Measurements from ENCODE around the gene PKM. TPM values are rescaled to one million over a fixed set of nuclear protein-coding genes. Genes with fewer than 3 reads are reported as not detected.

The PKM gene
- total RNA-seq, 1 donor from 2014 or later: 1,065 TPM

GRCh38 chr15:72237853-72238224, 6.8 kb upstream of the PKM start:
- ATAC-seq (ENCODE audit: poor library complexity): no peak
- intact Hi-C loops (cut with DNase I): no loop called here
- no peak for DNase-seq

GRCh38 chr15:72237029-72237852, 6.3 kb upstream of the PKM start:
- DNase-seq (peak; percentile 60), ATAC-seq (ENCODE audit: poor library complexity) (peak; percentile 77)

GRCh38 chr15:72236381-72237003, 5.5 kb upstream of the PKM start:
- ATAC-seq (ENCODE audit: poor library complexity): no peak
- intact Hi-C loops (cut with DNase I): no loop called here
- DNase-seq: no peak

More at GRCh38 chr15:72237029-72237852, 6.3 kb upstream of the PKM start:
- intact Hi-C loops (cut with DNase I): no loop called here

GRCh38 chr15:72235298-72235697, 4.3 kb upstream of the PKM start:
- ATAC-seq (ENCODE audit: poor library complexity): no peak
- intact Hi-C loops (cut with DNase I): no loop called here

GRCh38 chr15:72233769-72234168, 2.8 kb upstream of the PKM start:
- no peak for ATAC-seq (ENCODE audit: poor library complexity)
- DNase-seq: no peak
- intact Hi-C loops (cut with DNase I): no loop called here

More at GRCh38 chr15:72235298-72235697, 4.3 kb upstream of the PKM start:
- DNase-seq: no peak

- peak; percentile 51 for DNase-seq
- intact Hi-C loops (cut with DNase I): loop anchor here (2.0 kb wide), 1 partner anchor 29 kb away; no protein-coding TSS in a partner anchor
- ATAC-seq (ENCODE audit: poor library complexity): peak; percentile 11
These were observed 966 bp upstream of the PKM start for GRCh38 chr15:72231833-72232478.

GRCh38 chr15:72230197-72231065, 559 bp downstream of the PKM start:
- peak; percentile 82 for ATAC-seq (ENCODE audit: poor library complexity)
- intact Hi-C loops (cut with DNase I): loop anchor here (2.0 kb wide), 1 partner anchor 28 kb away; no protein-coding TSS in a partner anchor
- DNase-seq: peak; percentile 95

GRCh38 chr15:72229947-72230196, 1.1 kb downstream of the PKM start:
- intact Hi-C loops (cut with DNase I): loop anchor here (2.0 kb wide), 1 partner anchor 27 kb away; no protein-coding TSS in a partner anchor
- ATAC-seq (ENCODE audit: poor library complexity) (no peak), DNase-seq (no peak)

- DNase-seq (no peak), ATAC-seq (ENCODE audit: poor library complexity) (no peak)
- intact Hi-C loops (cut with DNase I): no loop called here
These were observed 1.7 kb downstream of the PKM start for GRCh38 chr15:72229076-72229946.

- DNase-seq (no peak), ATAC-seq (ENCODE audit: poor library complexity) (no peak)
- intact Hi-C loops (cut with DNase I): no loop called here
These were observed 3.3 kb downstream of the PKM start for GRCh38 chr15:72227720-72228119.

- no peak for ATAC-seq (ENCODE audit: poor library complexity)
- DNase-seq: no peak
- intact Hi-C loops (cut with DNase I): no loop called here
These were observed 3.8 kb downstream of the PKM start for GRCh38 chr15:72227192-72227586.

- ATAC-seq (ENCODE audit: poor library complexity) (no peak), DNase-seq (no peak)
- intact Hi-C loops (cut with DNase I): no loop called here
These were observed 7.7 kb downstream of the PKM start for GRCh38 chr15:72223278-72223677.

GRCh38 chr15:72222393-72222792, 8.6 kb downstream of the PKM start:
- intact Hi-C loops (cut with DNase I): no loop called here
- ATAC-seq (ENCODE audit: poor library complexity): peak; percentile 71
- peak; percentile 65 for DNase-seq

- DNase-seq (no peak), ATAC-seq (ENCODE audit: poor library complexity) (no peak)
- intact Hi-C loops (cut with DNase I): no loop called here
These were observed 10.3 kb downstream of the PKM start for GRCh38 chr15:72220687-72221086.

- DNase-seq (no peak), ATAC-seq (ENCODE audit: poor library complexity) (no peak)
- intact Hi-C loops (cut with DNase I): no loop called here
These were observed 13.8 kb downstream of the PKM start for GRCh38 chr15:72217216-72217615.

- intact Hi-C loops (cut with DNase I): no loop called here
- DNase-seq (no peak), ATAC-seq (ENCODE audit: poor library complexity) (no peak)
These were observed 14.9 kb downstream of the PKM start for GRCh38 chr15:72216079-72216478.

GRCh38 chr15:72207558-72208085, 23.4 kb downstream of the PKM start:
- no peak for ATAC-seq (ENCODE audit: poor library complexity)
- no peak for DNase-seq
- intact Hi-C loops (cut with DNase I): no loop called here

- intact Hi-C loops (cut with DNase I): no loop called here
- ATAC-seq (ENCODE audit: poor library complexity) (no peak), DNase-seq (no peak)
These were observed 24.4 kb downstream of the PKM start for GRCh38 chr15:72206677-72207000.

Measured in Right ventricle myocardium superior (tissue), 1 donor.